A549 (cell line): Measurements from ENCODE around the gene P4HB.

Experiments used
- CEBPB ChIP-seq, 2 experiments: fragments of >200 bp in 1 of 2; sonication (Bioruptor Twin) in 1 of 2; formaldehyde crosslinking in 1 of 2; IDR thresholded peaks; 2 replicates each; pipeline ENCODE4 v1.6.1; 2012 to 2016
- EP300 ChIP-seq, 2 experiments: fragments of >200 bp; sonication (Bioruptor Twin); formaldehyde crosslinking; IDR thresholded peaks; 2 replicates in 1 of 2; 3 replicates in 1 of 2; pipeline ENCODE4 v1.6.1; 2016 to 2017
- ESRRA ChIP-seq: fragments of 150-350 bp; IDR thresholded peaks from 2 replicates; pipeline ENCODE4 v1.6.1; 2014; ENCODE audit warnings: mild to moderate bottlenecking, low read length, borderline replicate concordance
- KDM1A ChIP-seq: fragments of 200-600 bp; sonication (generic); IDR thresholded peaks from 2 replicates; pipeline ENCODE4 v1.6.1; 2016; ENCODE audit warnings: low read depth, mild to moderate bottlenecking
- MAZ ChIP-seq: fragments of 150-350 bp; IDR thresholded peaks from 2 replicates; pipeline ENCODE4 v1.6.1; 2014; ENCODE audit warnings: antibody characterized with exemption, low read depth, low read length, borderline replicate concordance
- NPAS2 ChIP-seq: fragments of 250-450 bp; sonication (Bioruptor Pico); IDR thresholded peaks from 2 replicates; pipeline ENCODE4 v1.8.0; 2022; ENCODE audit warnings: mild to moderate bottlenecking, moderate library complexity, borderline replicate concordance
- RFX5 ChIP-seq: fragments of 450-650 bp; IDR thresholded peaks from 2 replicates; pipeline ENCODE4 v1.7.1; 2014; ENCODE audit warnings: antibody characterized with exemption, mild to moderate bottlenecking, moderate library complexity
- SMC3 ChIP-seq: fragments of >200 bp; sonication (Bioruptor Twin); formaldehyde crosslinking; IDR thresholded peaks from 3 replicates; pipeline ENCODE4 v1.6.1; 2018; ENCODE audit warnings: inconsistent platforms
- TF ChIP-seq, protein P1 (sequence below): fragments of >200 bp; sonication (Bioruptor Twin); formaldehyde crosslinking; IDR thresholded peaks from 3 replicates; pipeline ENCODE4 v1.5.1; 2016
- TF ChIP-seq, protein P2 (sequence below): IDR thresholded peaks from 2 replicates; pipeline ENCODE4 v1.6.1; 2012
- TF ChIP-seq, protein P3 (sequence below): fragments of 250-450 bp; sonication (Bioruptor Pico); IDR thresholded peaks from 2 replicates; pipeline ENCODE4 v1.5.0; 2021; ENCODE audit warnings: mild to moderate bottlenecking, moderate library complexity, borderline replicate concordance

GRCh38 chr17:81865358-81865732, 5.0 kb upstream of the P4HB start:
- TF ChIP-seq SMC3 (no peak), RFX5 (no peak), CEBPB (IDR thresholded peaks at IDR 0.05) (no peak), ESRRA (no peak), NPAS2 (no peak), EP300 (IDR thresholded peaks at IDR 0.05) (no peak), MAZ (no peak), KDM1A (no peak)
- TF ChIP-seq, protein P1, sequence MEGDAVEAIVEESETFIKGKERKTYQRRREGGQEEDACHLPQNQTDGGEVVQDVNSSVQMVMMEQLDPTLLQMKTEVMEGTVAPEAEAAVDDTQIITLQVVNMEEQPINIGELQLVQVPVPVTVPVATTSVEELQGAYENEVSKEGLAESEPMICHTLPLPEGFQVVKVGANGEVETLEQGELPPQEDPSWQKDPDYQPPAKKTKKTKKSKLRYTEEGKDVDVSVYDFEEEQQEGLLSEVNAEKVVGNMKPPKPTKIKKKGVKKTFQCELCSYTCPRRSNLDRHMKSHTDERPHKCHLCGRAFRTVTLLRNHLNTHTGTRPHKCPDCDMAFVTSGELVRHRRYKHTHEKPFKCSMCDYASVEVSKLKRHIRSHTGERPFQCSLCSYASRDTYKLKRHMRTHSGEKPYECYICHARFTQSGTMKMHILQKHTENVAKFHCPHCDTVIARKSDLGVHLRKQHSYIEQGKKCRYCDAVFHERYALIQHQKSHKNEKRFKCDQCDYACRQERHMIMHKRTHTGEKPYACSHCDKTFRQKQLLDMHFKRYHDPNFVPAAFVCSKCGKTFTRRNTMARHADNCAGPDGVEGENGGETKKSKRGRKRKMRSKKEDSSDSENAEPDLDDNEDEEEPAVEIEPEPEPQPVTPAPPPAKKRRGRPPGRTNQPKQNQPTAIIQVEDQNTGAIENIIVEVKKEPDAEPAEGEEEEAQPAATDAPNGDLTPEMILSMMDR = no peak
- TF ChIP-seq, protein P2, sequence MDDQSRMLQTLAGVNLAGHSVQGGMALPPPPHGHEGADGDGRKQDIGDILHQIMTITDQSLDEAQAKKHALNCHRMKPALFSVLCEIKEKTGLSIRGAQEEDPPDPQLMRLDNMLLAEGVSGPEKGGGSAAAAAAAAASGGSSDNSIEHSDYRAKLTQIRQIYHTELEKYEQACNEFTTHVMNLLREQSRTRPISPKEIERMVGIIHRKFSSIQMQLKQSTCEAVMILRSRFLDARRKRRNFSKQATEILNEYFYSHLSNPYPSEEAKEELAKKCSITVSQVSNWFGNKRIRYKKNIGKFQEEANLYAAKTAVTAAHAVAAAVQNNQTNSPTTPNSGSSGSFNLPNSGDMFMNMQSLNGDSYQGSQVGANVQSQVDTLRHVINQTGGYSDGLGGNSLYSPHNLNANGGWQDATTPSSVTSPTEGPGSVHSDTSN = no peak
- TF ChIP-seq, protein P3, sequence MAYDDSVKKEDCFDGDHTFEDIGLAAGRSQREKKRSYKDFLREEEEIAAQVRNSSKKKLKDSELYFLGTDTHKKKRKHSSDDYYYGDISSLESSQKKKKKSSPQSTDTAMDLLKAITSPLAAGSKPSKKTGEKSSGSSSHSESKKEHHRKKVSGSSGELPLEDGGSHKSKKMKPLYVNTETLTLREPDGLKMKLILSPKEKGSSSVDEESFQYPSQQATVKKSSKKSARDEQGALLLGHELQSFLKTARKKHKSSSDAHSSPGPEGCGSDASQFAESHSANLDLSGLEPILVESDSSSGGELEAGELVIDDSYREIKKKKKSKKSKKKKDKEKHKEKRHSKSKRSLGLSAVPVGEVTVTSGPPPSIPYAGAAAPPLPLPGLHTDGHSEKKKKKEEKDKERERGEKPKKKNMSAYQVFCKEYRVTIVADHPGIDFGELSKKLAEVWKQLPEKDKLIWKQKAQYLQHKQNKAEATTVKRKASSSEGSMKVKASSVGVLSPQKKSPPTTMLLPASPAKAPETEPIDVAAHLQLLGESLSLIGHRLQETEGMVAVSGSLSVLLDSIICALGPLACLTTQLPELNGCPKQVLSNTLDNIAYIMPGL (CRISPR knock-in tag) = no peak
